SK-N-MC (cell line): ENCODE data around the gene PF4V1.

Source experiments
- EZH2 ChIP-seq: fragments of 200-600 bp; sonication (generic); IDR thresholded peaks from one replicate; pipeline ENCODE4 v1.6.1; 2017; ENCODE audit warnings: antibody characterized with exemption
- FOXP2 ChIP-seq: optimal IDR thresholded peaks from 2 replicates; pipeline ENCODE3; 2011; ENCODE audit warnings: mild to moderate bottlenecking, moderate library complexity; ENCODE audit not compliant: insufficient read depth; ENCODE audit errors: extremely low read length, control extremely low read depth
- POLR2AphosphoS5 ChIP-seq: IDR thresholded peaks from 2 replicates; pipeline ENCODE4 v1.6.1; 2012; ENCODE audit warnings: mild to moderate bottlenecking, low read depth, low read length, borderline replicate concordance

- TF ChIP-seq EZH2 (no peak), POLR2AphosphoS5 (no peak), FOXP2 (no peak)
These were observed 29.3 kb upstream of the PF4V1 start for GRCh38 chr4:73823760-73824159.
